Mesothelial cell of epicardium (in vitro differentiated cells): ENCODE measurements around the gene GRAMD1B. TPM values are rescaled to one million over a fixed set of nuclear protein-coding genes. Genes with fewer than 3 reads are reported as not detected.

Experiments used
- DNase-seq, 2 experiments: peaks; one replicate each; pipeline ENCODE4 v3.0.0; 2021; ENCODE audit warnings: low spot score in 2 of 2; ENCODE audit not compliant: unreplicated experiment in 2 of 2
- H3K27ac Mint-ChIP-seq: 2 replicates; pipeline ENCODE4 v1.8.0; 2021; ENCODE audit warnings: mixed read lengths
- H3K27me3 Mint-ChIP-seq: 2 replicates; pipeline ENCODE4 v1.8.0; 2021; ENCODE audit warnings: low read depth, mixed read lengths
- H3K36me3 Mint-ChIP-seq: 2 replicates; pipeline ENCODE4 v1.8.0; 2021; ENCODE audit warnings: mixed read lengths
- H3K4me1 Mint-ChIP-seq: 2 replicates; pipeline ENCODE4 v1.8.0; 2021; ENCODE audit warnings: mixed read lengths
- H3K4me3 Mint-ChIP-seq: 2 replicates; pipeline ENCODE4 v1.8.0; 2021; ENCODE audit warnings: mild to moderate bottlenecking, moderate library complexity, mixed read lengths
- H3K9me3 Mint-ChIP-seq: 2 replicates; pipeline ENCODE4 v1.8.0; 2021; ENCODE audit warnings: mixed read lengths
- total RNA-seq: library from RNA; stranded (reverse); gene quantifications from 3 replicates; pipeline ENCODE4 v1.2.1, GENCODE V29; 2021
- TF ChIP-seq, protein P1 (sequence below): fragments of 200-600 bp; sonication (generic); IDR thresholded peaks from one replicate; pipeline ENCODE4 v1.5.0; 2021; ENCODE audit warnings: antibody characterized with exemption; ENCODE audit not compliant: unreplicated experiment

Gene GRAMD1B
- total RNA-seq, 1 donor from 2014 or later: 8.4 TPM

- peaks cover 2% of the 10 kb centered on the region for H3K36me3 Mint-ChIP-seq
- no peaks in the 10 kb centered on the region for H3K9me3 Mint-ChIP-seq
These were observed 97.9 kb downstream of the GRAMD1B start for GRCh38 chr11:123527947-123528346.

DNA sequence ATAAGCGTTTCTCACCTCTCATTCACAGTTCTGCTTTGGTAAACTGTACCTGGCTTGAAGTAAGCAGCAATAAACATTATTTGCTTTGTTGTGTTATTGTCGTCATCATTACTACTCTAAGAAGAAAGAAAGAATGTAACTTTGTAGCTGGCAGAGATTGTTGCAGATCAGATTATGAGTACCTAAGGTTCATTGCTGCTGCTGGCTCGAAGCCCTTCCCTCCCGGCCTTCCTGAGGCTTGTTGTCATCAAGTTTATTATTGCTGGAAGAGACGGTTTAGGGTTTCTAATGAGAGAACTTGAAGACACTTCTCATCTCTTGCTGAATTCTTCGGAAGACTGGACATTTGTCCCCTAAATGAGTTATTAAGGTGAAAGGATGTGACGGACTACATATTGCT, 101.3 kb downstream of the GRAMD1B start:
- no peak overlapping the region for H3K4me3 Mint-ChIP-seq
- peaks cover 2% of the 10 kb centered on the region for H3K36me3 Mint-ChIP-seq
- no peaks in the 10 kb centered on the region for H3K4me1 Mint-ChIP-seq
- no peak overlapping the region for H3K27ac Mint-ChIP-seq
- no peaks in the 10 kb centered on the region for H3K9me3 Mint-ChIP-seq
- TF ChIP-seq, protein P1, sequence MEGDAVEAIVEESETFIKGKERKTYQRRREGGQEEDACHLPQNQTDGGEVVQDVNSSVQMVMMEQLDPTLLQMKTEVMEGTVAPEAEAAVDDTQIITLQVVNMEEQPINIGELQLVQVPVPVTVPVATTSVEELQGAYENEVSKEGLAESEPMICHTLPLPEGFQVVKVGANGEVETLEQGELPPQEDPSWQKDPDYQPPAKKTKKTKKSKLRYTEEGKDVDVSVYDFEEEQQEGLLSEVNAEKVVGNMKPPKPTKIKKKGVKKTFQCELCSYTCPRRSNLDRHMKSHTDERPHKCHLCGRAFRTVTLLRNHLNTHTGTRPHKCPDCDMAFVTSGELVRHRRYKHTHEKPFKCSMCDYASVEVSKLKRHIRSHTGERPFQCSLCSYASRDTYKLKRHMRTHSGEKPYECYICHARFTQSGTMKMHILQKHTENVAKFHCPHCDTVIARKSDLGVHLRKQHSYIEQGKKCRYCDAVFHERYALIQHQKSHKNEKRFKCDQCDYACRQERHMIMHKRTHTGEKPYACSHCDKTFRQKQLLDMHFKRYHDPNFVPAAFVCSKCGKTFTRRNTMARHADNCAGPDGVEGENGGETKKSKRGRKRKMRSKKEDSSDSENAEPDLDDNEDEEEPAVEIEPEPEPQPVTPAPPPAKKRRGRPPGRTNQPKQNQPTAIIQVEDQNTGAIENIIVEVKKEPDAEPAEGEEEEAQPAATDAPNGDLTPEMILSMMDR: no peak
- H3K27me3 Mint-ChIP-seq: no peaks in the 10 kb centered on the region
- no peak for DNase-seq

More at GRCh38 chr11:123527947-123528346, 97.9 kb downstream of the GRAMD1B start:
- Mint-ChIP-seq H3K27ac (no peak overlapping the region), H3K4me3 (no peak overlapping the region), H3K4me1 (peaks cover 2% of the 10 kb centered on the region), H3K27me3 (peaks cover 4% of the 10 kb centered on the region)
- DNase-seq: no peak
- TF ChIP-seq, protein P1: no peak

DNA sequence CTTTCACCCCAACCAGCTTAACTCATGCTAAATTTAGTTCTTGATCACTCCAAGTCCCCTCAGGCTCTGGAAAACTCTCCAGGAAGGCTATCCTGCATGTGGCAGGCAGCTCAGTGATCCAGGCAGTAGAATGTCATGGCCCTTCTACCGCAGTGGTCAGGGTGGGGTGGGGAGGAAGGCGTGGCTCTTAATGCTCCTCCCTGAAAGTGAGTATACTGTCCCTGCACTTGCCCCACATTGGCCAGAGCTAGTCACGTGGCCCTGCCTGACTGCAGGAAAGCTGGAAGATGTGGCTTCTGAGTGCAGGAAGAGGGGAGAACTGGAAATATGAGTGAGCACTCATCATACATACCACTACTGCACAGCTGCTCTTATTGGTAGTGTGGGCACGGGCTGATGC, 102.1 kb downstream of the GRAMD1B start:
- Mint-ChIP-seq H3K4me1 (no peaks in the 10 kb centered on the region), H3K4me3 (no peak overlapping the region), H3K27me3 (no peaks in the 10 kb centered on the region), H3K36me3 (peaks cover 2% of the 10 kb centered on the region), H3K27ac (no peak overlapping the region), H3K9me3 (no peaks in the 10 kb centered on the region)
- DNase-seq: no peak
- TF ChIP-seq, protein P1: no peak

GRCh38 chr11:123535401-123535800, 105.3 kb downstream of the GRAMD1B start:
- H3K27me3 Mint-ChIP-seq: no peaks in the 10 kb centered on the region
- H3K4me3 Mint-ChIP-seq: no peak overlapping the region
- no peak for DNase-seq
- H3K36me3 Mint-ChIP-seq: peaks cover 2% of the 10 kb centered on the region
- TF ChIP-seq, protein P1: no peak
- no peaks in the 10 kb centered on the region for H3K4me1 Mint-ChIP-seq
- H3K27ac Mint-ChIP-seq: no peak overlapping the region
- H3K9me3 Mint-ChIP-seq: no peaks in the 10 kb centered on the region

DNA sequence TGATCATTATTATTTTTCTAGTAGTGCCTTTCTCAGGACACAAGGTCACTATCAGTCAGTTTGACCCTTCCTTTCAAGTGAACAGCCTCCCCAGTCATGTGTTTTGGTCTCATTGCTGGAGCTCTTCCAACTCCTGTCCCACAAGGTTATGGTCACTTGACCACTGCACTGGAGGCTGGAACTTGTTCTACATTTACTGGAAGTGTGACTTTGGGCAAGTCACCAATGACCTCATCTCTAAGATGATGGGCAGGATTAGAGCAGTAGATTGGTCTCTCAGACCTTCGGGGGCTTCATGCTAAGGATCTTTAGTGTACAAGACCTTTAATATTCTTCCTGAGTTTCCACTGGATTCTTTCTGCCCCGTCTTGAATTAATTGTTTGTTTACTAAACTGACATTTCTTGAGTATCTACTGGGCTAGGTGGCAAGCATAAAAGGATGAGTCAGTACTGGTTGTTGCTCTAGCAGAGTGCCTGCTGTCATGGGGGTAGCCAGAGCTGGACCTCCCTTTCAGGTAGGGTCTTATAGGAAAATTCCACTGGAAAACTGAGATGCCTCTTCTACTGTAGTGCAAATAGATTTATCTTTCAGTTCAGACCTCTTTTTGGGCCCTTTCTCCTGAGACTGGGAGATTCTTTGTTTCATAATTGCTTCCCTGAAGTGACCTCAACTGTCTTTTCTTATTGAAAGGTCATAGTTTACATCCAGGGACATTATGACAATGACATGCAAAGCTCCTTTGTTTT, 106.8 kb downstream of the GRAMD1B start:
- TF ChIP-seq, protein P1: no peak
- no peaks in the 10 kb centered on the region for H3K9me3 Mint-ChIP-seq
- no peak overlapping the region for H3K4me3 Mint-ChIP-seq
- H3K27me3 Mint-ChIP-seq: no peaks in the 10 kb centered on the region
- H3K36me3 Mint-ChIP-seq: no peaks in the 10 kb centered on the region
- no peak for DNase-seq
- H3K27ac Mint-ChIP-seq: no peak overlapping the region
- no peaks in the 10 kb centered on the region for H3K4me1 Mint-ChIP-seq
